Naive B cell (primary cell): Measurements from ENCODE around the gene FRMD4A. TPM values are rescaled to one million over a fixed set of nuclear protein-coding genes. Genes with fewer than 3 reads are reported as not detected.

Experiments used
- ATAC-seq, 2 donors: fragments of 150-1000 bp; cut with Tn5 transposase; 2 replicates each; pipeline ENCODE4 v1.10.0; 2021; ENCODE audit warnings: low read depth in 2 of 2, mild to moderate bottlenecking in 2 of 2, moderate library complexity in 2 of 2
- DNase-seq: peaks from one replicate; pipeline ENCODE4 v3.0.0; 2022
- H3K27ac Mint-ChIP-seq, 6 donors: one replicate each; pipeline ENCODE4 v1.8.0; 2020 to 2022; ENCODE audit warnings: mild to moderate bottlenecking in 6 of 6, mixed read lengths in 6 of 6, moderate library complexity in 5 of 6, inconsistent platforms in 2 of 6
- H3K27me3 Mint-ChIP-seq, 3 donors: one replicate each; pipeline ENCODE4 v1.8.0; 2021 to 2022; ENCODE audit warnings: mixed read lengths in 3 of 3, mild to moderate bottlenecking in 1 of 3
- H3K36me3 Mint-ChIP-seq, 2 donors: one replicate each; pipeline ENCODE4 v1.8.0; 2020 to 2022; ENCODE audit warnings: mixed read lengths in 2 of 2, inconsistent platforms in 1 of 2, mild to moderate bottlenecking in 1 of 2
- H3K4me1 Mint-ChIP-seq, 3 donors: one replicate each; pipeline ENCODE4 v1.8.0; 2020 to 2022; ENCODE audit warnings: mixed read lengths in 3 of 3, inconsistent platforms in 1 of 3, mild to moderate bottlenecking in 1 of 3, moderate library complexity in 1 of 3
- H3K4me3 Mint-ChIP-seq, 8 donors: one replicate each; pipeline ENCODE4 v1.8.0; 2020 to 2022; ENCODE audit warnings: mild to moderate bottlenecking in 8 of 8, mixed read lengths in 8 of 8, moderate library complexity in 8 of 8, inconsistent platforms in 2 of 8
- H3K9me3 Mint-ChIP-seq, 7 donors: one replicate each; pipeline ENCODE4 v1.8.0; 2020 to 2022; ENCODE audit warnings: mixed read lengths in 7 of 7, mild to moderate bottlenecking in 5 of 7, inconsistent platforms in 2 of 7, moderate library complexity in 1 of 7
- polyA plus RNA-seq, 6 donors: library from polyadenylated mRNA; unstranded; fragments of 300-500 nt; fragmentation: Illumina TruSeq; gene quantifications; one replicate each; pipeline ENCODE4 v1.2.3, GENCODE V29; 2021; ENCODE audit warnings: low read depth in 6 of 6

The FRMD4A gene
- polyA plus RNA-seq, 6 donors from 2014 or later: 0.09 to 0.20 (median 0.10) TPM; not detected in 3

GRCh38 chr10:13920465-13920864 is 410.3 kb downstream of the FRMD4A start:
- H3K36me3 Mint-ChIP-seq: no peaks in the 10 kb centered on the region
- DNase-seq (no peak), ATAC-seq (no peak)
- no peak overlapping the region for H3K4me3 Mint-ChIP-seq
- no peak overlapping the region for H3K27ac Mint-ChIP-seq
- peaks cover 0 to 25% (median 17%) of the 10 kb centered on the region in 3 donors for H3K27me3 Mint-ChIP-seq
- peaks cover 0 to 20% (median 6%) of the 10 kb centered on the region in 3 donors for H3K4me1 Mint-ChIP-seq
- H3K9me3 Mint-ChIP-seq: peaks cover 0 to 2% (median 0%) of the 10 kb centered on the region in 7 donors

- no peaks in the 10 kb centered on the region for H3K36me3 Mint-ChIP-seq
- H3K4me1 Mint-ChIP-seq: peaks cover 2 to 16% (median 3%) of the 10 kb centered on the region in 3 donors
- no peak overlapping the region for H3K27ac Mint-ChIP-seq
- H3K4me3 Mint-ChIP-seq: no peak overlapping the region
- peaks cover 0 to 27% (median 19%) of the 10 kb centered on the region in 3 donors for H3K27me3 Mint-ChIP-seq
- H3K9me3 Mint-ChIP-seq: peaks cover 0 to 2% (median 0%) of the 10 kb centered on the region in 7 donors
- no peak for DNase-seq
- no peak for ATAC-seq
Observed at GRCh38 chr10:13920031-13920430, 410.7 kb downstream of the FRMD4A start.

- ATAC-seq: no peak
- Mint-ChIP-seq H3K4me3 (no peak overlapping the region), H3K27me3 (peaks cover 0 to 23% (median 17%) of the 10 kb centered on the region in 3 donors), H3K36me3 (no peaks in the 10 kb centered on the region), H3K27ac (no peak overlapping the region), H3K4me1 (peaks cover 0 to 13% (median 12%) of the 10 kb centered on the region in 3 donors), H3K9me3 (peaks cover 0 to 2% (median 0%) of the 10 kb centered on the region in 7 donors)
- DNase-seq: no peak
Observed at GRCh38 chr10:13917791-13918190, 412.9 kb downstream of the FRMD4A start.

GRCh38 chr10:13916384-13916947 is 414.3 kb downstream of the FRMD4A start:
- Mint-ChIP-seq H3K27me3 (peaks cover 0 to 23% (median 11%) of the 10 kb centered on the region in 3 donors), H3K36me3 (no peaks in the 10 kb centered on the region), H3K9me3 (peaks cover 0 to 2% (median 0%) of the 10 kb centered on the region in 7 donors), H3K4me3 (no peak overlapping the region), H3K27ac (no peak overlapping the region), H3K4me1 (peaks cover 0 to 16% (median 13%) of the 10 kb centered on the region in 3 donors)
- no peak for ATAC-seq
- DNase-seq: no peak

GRCh38 chr10:13915710-13916109 is 415.0 kb downstream of the FRMD4A start:
- Mint-ChIP-seq H3K27ac (no peak overlapping the region), H3K4me1 (peaks cover 0 to 13% (median 12%) of the 10 kb centered on the region in 3 donors), H3K9me3 (peaks cover 0 to 2% (median 0%) of the 10 kb centered on the region in 7 donors), H3K36me3 (no peaks in the 10 kb centered on the region), H3K4me3 (no peak overlapping the region), H3K27me3 (peaks cover 0 to 16% (median 11%) of the 10 kb centered on the region in 3 donors)
- no peak for DNase-seq
- no peak for ATAC-seq

- peaks cover 0 to 2% (median 0%) of the 10 kb centered on the region in 7 donors for H3K9me3 Mint-ChIP-seq
- no peak for DNase-seq
- peak overlapping the region in 1 of 8 donors; percentile 37 for H3K4me3 Mint-ChIP-seq
- peaks cover 0 to 13% (median 11%) of the 10 kb centered on the region in 3 donors for H3K4me1 Mint-ChIP-seq
- no peak overlapping the region for H3K27ac Mint-ChIP-seq
- H3K36me3 Mint-ChIP-seq: no peaks in the 10 kb centered on the region
- ATAC-seq: no peak
- H3K27me3 Mint-ChIP-seq: peaks cover 5 to 14% (median 14%) of the 10 kb centered on the region in 3 donors
Observed at GRCh38 chr10:13913897-13914296, 416.8 kb downstream of the FRMD4A start.

- Mint-ChIP-seq H3K27ac (no peak overlapping the region), H3K4me1 (peaks cover 0 to 13% (median 11%) of the 10 kb centered on the region in 3 donors), H3K4me3 (no peak overlapping the region), H3K27me3 (peaks cover 8 to 22% (median 9%) of the 10 kb centered on the region in 3 donors), H3K9me3 (peaks cover 0 to 3% (median 0%) of the 10 kb centered on the region in 7 donors), H3K36me3 (no peaks in the 10 kb centered on the region)
- ATAC-seq (no peak), DNase-seq (no peak)
Observed at GRCh38 chr10:13911821-13912520, 418.8 kb downstream of the FRMD4A start.

- ATAC-seq (no peak), DNase-seq (no peak)
- Mint-ChIP-seq H3K27ac (no peak overlapping the region), H3K4me1 (peaks cover 0 to 17% (median 13%) of the 10 kb centered on the region in 3 donors), H3K27me3 (peaks cover 4 to 20% (median 9%) of the 10 kb centered on the region in 3 donors), H3K36me3 (no peaks in the 10 kb centered on the region), H3K9me3 (peaks cover 0 to 3% (median 0%) of the 10 kb centered on the region in 7 donors), H3K4me3 (no peak overlapping the region)
Observed at GRCh38 chr10:13909516-13910258, 421.0 kb downstream of the FRMD4A start.

GRCh38 chr10:13908475-13908874 is 422.2 kb downstream of the FRMD4A start:
- H3K27ac Mint-ChIP-seq: no peak overlapping the region
- ATAC-seq (no peak), DNase-seq (no peak)
- no peak overlapping the region for H3K4me3 Mint-ChIP-seq
- peaks cover 0 to 3% (median 0%) of the 10 kb centered on the region in 7 donors for H3K9me3 Mint-ChIP-seq
- H3K36me3 Mint-ChIP-seq: no peaks in the 10 kb centered on the region
- H3K4me1 Mint-ChIP-seq: peaks cover 0 to 11% (median 6%) of the 10 kb centered on the region in 3 donors
- peaks cover 10 to 29% (median 14%) of the 10 kb centered on the region in 3 donors for H3K27me3 Mint-ChIP-seq

GRCh38 chr10:13907570-13907969 is 423.2 kb downstream of the FRMD4A start:
- ATAC-seq (peak in 1 of 2 donors; percentile 34), DNase-seq (no peak)
- peaks cover 15 to 29% (median 21%) of the 10 kb centered on the region in 3 donors for H3K27me3 Mint-ChIP-seq
- peaks cover 0 to 11% (median 5%) of the 10 kb centered on the region in 3 donors for H3K4me1 Mint-ChIP-seq
- H3K4me3 Mint-ChIP-seq: no peak overlapping the region
- peaks cover 0 to 4% (median 0%) of the 10 kb centered on the region in 7 donors for H3K9me3 Mint-ChIP-seq
- H3K27ac Mint-ChIP-seq: no peak overlapping the region
- no peaks in the 10 kb centered on the region for H3K36me3 Mint-ChIP-seq

GRCh38 chr10:13905281-13905680 is 425.4 kb downstream of the FRMD4A start:
- DNase-seq (no peak), ATAC-seq (peak in 1 of 2 donors; percentile 30)
- Mint-ChIP-seq H3K27ac (no peak overlapping the region), H3K4me3 (peak overlapping the region in 1 of 8 donors; percentile 15), H3K9me3 (peaks cover 0 to 5% (median 0%) of the 10 kb centered on the region in 7 donors), H3K27me3 (peaks cover 15 to 36% (median 21%) of the 10 kb centered on the region in 3 donors), H3K36me3 (no peaks in the 10 kb centered on the region), H3K4me1 (peaks cover 0 to 7% (median 5%) of the 10 kb centered on the region in 3 donors)

GRCh38 chr10:13904064-13904463 is 426.7 kb downstream of the FRMD4A start:
- peaks cover 0 to 7% (median 5%) of the 10 kb centered on the region in 3 donors for H3K4me1 Mint-ChIP-seq
- peak overlapping the region in 1 of 8 donors; percentile 3 for H3K4me3 Mint-ChIP-seq
- H3K27ac Mint-ChIP-seq: peak overlapping the region in 1 of 6 donors; percentile 6

More at GRCh38 chr10:13904064-13904463, 426.7 kb downstream of the FRMD4A start:
- Mint-ChIP-seq H3K36me3 (no peaks in the 10 kb centered on the region), H3K27me3 (peaks cover 14 to 34% (median 18%) of the 10 kb centered on the region in 3 donors), H3K9me3 (peaks cover 0 to 5% (median 0%) of the 10 kb centered on the region in 7 donors)
- DNase-seq (no peak), ATAC-seq (no peak)
